Testis (tissue), 2 donors: Measurements from ENCODE around the gene MYOM3.

ENCODE experiments used
- POLR2A ChIP-seq: fragments of 450-650 bp; IDR thresholded peaks from one replicate; pipeline ENCODE4 v1.6.1; 2017; ENCODE audit warnings: antibody characterized with exemption, mild to moderate bottlenecking, moderate library complexity
- TF ChIP-seq, protein P1 (sequence below), 3 experiments: fragments of 450-650 bp in 2 of 3; fragments of 200-600 bp in 1 of 3; sonication (generic) in 1 of 3; IDR thresholded peaks; one replicate each; pipeline ENCODE4 v1.5.1; 2016 to 2019; ENCODE audit warnings: antibody characterized with exemption in 3 of 3, mild to moderate bottlenecking in 2 of 3, moderate library complexity in 1 of 3

GRCh38 chr1:24109686-24110475 lies 2.1 kb downstream of the MYOM3 start:
- TF ChIP-seq, protein P1, sequence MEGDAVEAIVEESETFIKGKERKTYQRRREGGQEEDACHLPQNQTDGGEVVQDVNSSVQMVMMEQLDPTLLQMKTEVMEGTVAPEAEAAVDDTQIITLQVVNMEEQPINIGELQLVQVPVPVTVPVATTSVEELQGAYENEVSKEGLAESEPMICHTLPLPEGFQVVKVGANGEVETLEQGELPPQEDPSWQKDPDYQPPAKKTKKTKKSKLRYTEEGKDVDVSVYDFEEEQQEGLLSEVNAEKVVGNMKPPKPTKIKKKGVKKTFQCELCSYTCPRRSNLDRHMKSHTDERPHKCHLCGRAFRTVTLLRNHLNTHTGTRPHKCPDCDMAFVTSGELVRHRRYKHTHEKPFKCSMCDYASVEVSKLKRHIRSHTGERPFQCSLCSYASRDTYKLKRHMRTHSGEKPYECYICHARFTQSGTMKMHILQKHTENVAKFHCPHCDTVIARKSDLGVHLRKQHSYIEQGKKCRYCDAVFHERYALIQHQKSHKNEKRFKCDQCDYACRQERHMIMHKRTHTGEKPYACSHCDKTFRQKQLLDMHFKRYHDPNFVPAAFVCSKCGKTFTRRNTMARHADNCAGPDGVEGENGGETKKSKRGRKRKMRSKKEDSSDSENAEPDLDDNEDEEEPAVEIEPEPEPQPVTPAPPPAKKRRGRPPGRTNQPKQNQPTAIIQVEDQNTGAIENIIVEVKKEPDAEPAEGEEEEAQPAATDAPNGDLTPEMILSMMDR (IDR thresholded peaks at IDR 0.05) = no peak
- no peak for TF ChIP-seq POLR2A
